Activated naive CD4-positive, alpha-beta T cell treated with anti-CD3 and anti-CD28 coated beads, Interleukin-2, amount 50 U/mL, for 72 hours (primary cell): ENCODE data around the gene HLA-DOA. TPM values are rescaled to one million over a fixed set of nuclear protein-coding genes. Genes with fewer than 3 reads are reported as not detected.
A peak's percentile ranks its signal among the peaks of the same experiment; 100 is the strongest.

ENCODE experiments used
- ATAC-seq, 2 donors: fragments of 150-1000 bp; cut with Tn5 transposase; 2 replicates each; pipeline ENCODE4 v1.10.0; 2021; ENCODE audit warnings: mild to moderate bottlenecking in 2 of 2, moderate library complexity in 2 of 2
- DNase-seq, 2 donors: peaks; one replicate each; pipeline ENCODE4 v3.0.0; 2021 to 2022; ENCODE audit warnings: low spot score in 2 of 2
- H3K27ac Mint-ChIP-seq, 2 donors: one replicate each; pipeline ENCODE4 v1.8.0; 2022; ENCODE audit warnings: mild to moderate bottlenecking in 2 of 2, mixed read lengths in 2 of 2
- H3K36me3 Mint-ChIP-seq, 2 donors: one replicate each; pipeline ENCODE4 v1.8.0; 2022; ENCODE audit warnings: mixed read lengths in 2 of 2
- H3K9me3 Mint-ChIP-seq, 2 donors: one replicate each; pipeline ENCODE4 v1.8.0; 2022; ENCODE audit warnings: mixed read lengths in 2 of 2
- total RNA-seq, 2 donors: library from RNA; stranded (reverse); gene quantifications; one replicate each; pipeline ENCODE4 v1.2.3, GENCODE V29; 2022

The HLA-DOA gene
- total RNA-seq, 2 donors from 2014 or later, result 1.8 to 3.2 TPM

- ATAC-seq, result peak in 1 of 2 donors; percentile 8
- H3K27ac Mint-ChIP-seq, result peak overlapping the region in 1 of 2 donors; percentile 85
Observed at GRCh38 chr6:33019372-33019771, 10.0 kb upstream of the HLA-DOA start.

GRCh38 chr6:33018904-33019303, 9.5 kb upstream of the HLA-DOA start:
- no peak for DNase-seq

More at GRCh38 chr6:33019372-33019771, 10.0 kb upstream of the HLA-DOA start:
- no peaks in the 10 kb centered on the region for H3K36me3 Mint-ChIP-seq
- no peak for DNase-seq
- no peaks in the 10 kb centered on the region for H3K9me3 Mint-ChIP-seq

GRCh38 chr6:33018418-33018817, 9.0 kb upstream of the HLA-DOA start:
- DNase-seq (no peak), ATAC-seq (no peak)
- no peaks in the 10 kb centered on the region for H3K36me3 Mint-ChIP-seq
- H3K9me3 Mint-ChIP-seq, result no peaks in the 10 kb centered on the region
- H3K27ac Mint-ChIP-seq, result peak overlapping the region in 1 of 2 donors; percentile 85

More at GRCh38 chr6:33018904-33019303, 9.5 kb upstream of the HLA-DOA start:
- peak; percentile 40 to 96 for ATAC-seq
- H3K27ac Mint-ChIP-seq, result peak overlapping the region in 1 of 2 donors; percentile 85
- no peaks in the 10 kb centered on the region for H3K36me3 Mint-ChIP-seq
- no peaks in the 10 kb centered on the region for H3K9me3 Mint-ChIP-seq

GRCh38 chr6:33017694-33018353, 8.4 kb upstream of the HLA-DOA start:
- no peaks in the 10 kb centered on the region for H3K36me3 Mint-ChIP-seq
- peak overlapping the region in 1 of 2 donors; percentile 85 for H3K27ac Mint-ChIP-seq
- no peaks in the 10 kb centered on the region for H3K9me3 Mint-ChIP-seq
- ATAC-seq (no peak), DNase-seq (no peak)

- H3K27ac Mint-ChIP-seq, result no peak overlapping the region
- no peaks in the 10 kb centered on the region for H3K9me3 Mint-ChIP-seq
- no peaks in the 10 kb centered on the region for H3K36me3 Mint-ChIP-seq
- DNase-seq (no peak), ATAC-seq (no peak)
Observed at GRCh38 chr6:33017018-33017417, 7.6 kb upstream of the HLA-DOA start.

GRCh38 chr6:33015798-33016197, 6.4 kb upstream of the HLA-DOA start:
- H3K9me3 Mint-ChIP-seq, result no peaks in the 10 kb centered on the region
- ATAC-seq (no peak), DNase-seq (no peak)
- H3K36me3 Mint-ChIP-seq, result no peaks in the 10 kb centered on the region
- H3K27ac Mint-ChIP-seq, result no peak overlapping the region

GRCh38 chr6:33014841-33015634, 5.6 kb upstream of the HLA-DOA start:
- no peak overlapping the region for H3K27ac Mint-ChIP-seq

GRCh38 chr6:33013608-33014007, 4.2 kb upstream of the HLA-DOA start:
- Mint-ChIP-seq H3K27ac (no peak overlapping the region), H3K36me3 (no peaks in the 10 kb centered on the region), H3K9me3 (no peaks in the 10 kb centered on the region)
- DNase-seq (no peak), ATAC-seq (no peak)

More at GRCh38 chr6:33014841-33015634, 5.6 kb upstream of the HLA-DOA start:
- DNase-seq (peak in 1 of 2 donors; percentile 63), ATAC-seq (peak; percentile 60 to 79)
- Mint-ChIP-seq H3K36me3 (no peaks in the 10 kb centered on the region), H3K9me3 (no peaks in the 10 kb centered on the region)

- Mint-ChIP-seq H3K36me3 (no peaks in the 10 kb centered on the region), H3K9me3 (no peaks in the 10 kb centered on the region), H3K27ac (no peak overlapping the region)
- no peak for ATAC-seq
- no peak for DNase-seq
Observed at GRCh38 chr6:33010356-33010755, 965 bp upstream of the HLA-DOA start.

GRCh38 chr6:33007831-33008400, 1.5 kb downstream of the HLA-DOA start:
- peak overlapping the region in 1 of 2 donors; percentile 38 for H3K27ac Mint-ChIP-seq
- H3K36me3 Mint-ChIP-seq, result no peaks in the 10 kb centered on the region
- DNase-seq, result no peak
- no peaks in the 10 kb centered on the region for H3K9me3 Mint-ChIP-seq
- no peak for ATAC-seq

GRCh38 chr6:33004940-33005339, 4.5 kb downstream of the HLA-DOA start:
- no peak for DNase-seq
- no peak overlapping the region for H3K27ac Mint-ChIP-seq

GRCh38 chr6:33001685-33002084, 7.7 kb downstream of the HLA-DOA start:
- ATAC-seq (no peak), DNase-seq (no peak)
- Mint-ChIP-seq H3K9me3 (no peaks in the 10 kb centered on the region), H3K36me3 (no peaks in the 10 kb centered on the region), H3K27ac (no peak overlapping the region)

More at GRCh38 chr6:33004940-33005339, 4.5 kb downstream of the HLA-DOA start:
- Mint-ChIP-seq H3K36me3 (no peaks in the 10 kb centered on the region), H3K9me3 (no peaks in the 10 kb centered on the region)
- no peak for ATAC-seq

GRCh38 chr6:33000055-33000454, 9.3 kb downstream of the HLA-DOA start:
- H3K9me3 Mint-ChIP-seq, result no peaks in the 10 kb centered on the region
- no peak for DNase-seq
- peak; percentile 85 to 89 for ATAC-seq
- H3K27ac Mint-ChIP-seq, result no peak overlapping the region
- no peaks in the 10 kb centered on the region for H3K36me3 Mint-ChIP-seq

GRCh38 chr6:32995448-32995847, 13.9 kb downstream of the HLA-DOA start:
- no peaks in the 10 kb centered on the region for H3K36me3 Mint-ChIP-seq
- H3K9me3 Mint-ChIP-seq, result no peaks in the 10 kb centered on the region
- ATAC-seq (no peak), DNase-seq (no peak)
- H3K27ac Mint-ChIP-seq, result no peak overlapping the region

GRCh38 chr6:32993363-32993973, 15.9 kb downstream of the HLA-DOA start:
- Mint-ChIP-seq H3K9me3 (no peaks in the 10 kb centered on the region), H3K27ac (no peak overlapping the region), H3K36me3 (no peaks in the 10 kb centered on the region)
- DNase-seq, result no peak
- ATAC-seq, result no peak

GRCh38 chr6:32991972-32992371, 17.4 kb downstream of the HLA-DOA start:
- ATAC-seq, result no peak
- H3K27ac Mint-ChIP-seq, result no peak overlapping the region
- H3K9me3 Mint-ChIP-seq, result no peaks in the 10 kb centered on the region
- H3K36me3 Mint-ChIP-seq, result no peaks in the 10 kb centered on the region
- no peak for DNase-seq

GRCh38 chr6:32989368-32989767, 20.0 kb downstream of the HLA-DOA start:
- ATAC-seq (no peak), DNase-seq (no peak)
- H3K27ac Mint-ChIP-seq, result no peak overlapping the region
- H3K36me3 Mint-ChIP-seq, result no peaks in the 10 kb centered on the region
- H3K9me3 Mint-ChIP-seq, result no peaks in the 10 kb centered on the region
